Measurements from ENCODE around the gene DLGAP1. TPM values are rescaled to one million over a fixed set of nuclear protein-coding genes. Genes with fewer than 3 reads are reported as not detected.

Gene DLGAP1
- total and polyA plus RNA-seq, 2 of the 4 experiments (the other 2 are of a cell fraction) = under 0.01 to 0.09 TPM

DNA sequence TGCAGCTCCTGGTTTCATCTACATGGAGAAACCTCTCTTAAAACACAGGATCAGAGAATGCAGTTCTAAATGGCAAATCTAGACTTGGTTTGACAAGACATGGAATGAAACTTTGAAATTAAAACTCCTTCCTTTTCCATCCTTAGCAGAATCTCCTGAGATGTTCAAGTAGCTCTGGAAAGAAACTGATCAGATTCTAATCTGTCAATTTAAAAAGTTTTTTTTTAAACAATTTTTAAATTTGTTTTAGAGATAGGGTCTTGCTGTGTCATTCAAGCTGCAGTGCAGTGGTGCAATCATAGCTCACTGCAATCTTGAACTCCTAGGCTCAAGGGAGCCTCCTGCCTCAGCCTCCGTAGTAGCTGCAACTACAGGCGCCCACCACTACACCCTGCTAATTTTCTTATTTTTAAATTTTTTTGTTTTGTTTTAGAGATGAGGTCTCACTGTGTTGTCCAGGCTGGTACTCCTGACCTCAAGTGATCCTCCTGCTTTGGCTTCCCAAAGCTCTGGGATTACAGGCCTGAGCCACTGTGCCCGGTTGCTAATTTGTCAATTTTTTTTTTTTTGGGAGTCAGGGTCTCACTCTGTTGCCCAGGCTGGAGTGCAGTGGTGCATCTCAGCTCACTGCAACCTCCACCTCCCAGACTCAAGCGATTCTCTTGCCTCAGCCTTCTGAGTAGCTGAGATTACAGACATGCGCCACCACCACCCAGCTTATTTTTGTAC lies 788.4 kb downstream of the DLGAP1 start (continued):
- TF ChIP-seq RAD21 (IDR thresholded peaks at IDR 0.05; ENCODE audit: low read length) (no peak), FOS (IDR thresholded peaks at IDR 0.05; ENCODE audit: low read depth, low read length) (no peak), POLR2A (IDR thresholded peaks at IDR 0.05; ENCODE audit: low read depth, low read length) (no peak)

GRCh38 chr18:3665780-3666525 lies 789.2 kb downstream of the DLGAP1 start:
- H3K9ac ChIP-seq (ENCODE audit: low read depth, low read length) = peak overlapping the region; percentile 48
- dilution Hi-C loops (cut with HindIII; ENCODE audit: low sequenced_read_pairs, unreplicated experiment) = no loop called here
- intact Hi-C loops (cut with micrococcal nuclease) = loop anchor here (1.0 to 5.0 kb wide), 6 partner anchors 62 to 734 kb away; partner anchors contain the start of gene TGIF1

More at GRCh38 chr18:3665780-3666525, 789.2 kb downstream of the DLGAP1 start:
- Histone ChIP-seq H4K91ac (ENCODE audit: insufficient read depth, low read depth, low read length) (peak overlapping the region; percentile 82), H3K4me1 (ENCODE audit: control insufficient read depth, insufficient read depth, low read length) (peaks cover 7% of the 10 kb centered on the region), H3K23ac (ENCODE audit: low read depth, low read length) (peak overlapping the region; percentile 65), H2AK5ac (ENCODE audit: low read depth, low read length) (peak overlapping the region; percentile 32), H2BK15ac (ENCODE audit: low read depth, low read length) (peak overlapping the region; percentile 89), H4K5ac (ENCODE audit: low read depth, low read length) (peak overlapping the region; percentile 89), H3K79me1 (ENCODE audit: low read depth in 1 of 2, low read length in 2 of 2) (no peaks in the 10 kb centered on the region), H3K9me3 (ENCODE audit: control insufficient read depth, insufficient read depth, low read length) (peaks cover 3% of the 10 kb centered on the region), H3K14ac (replicated peaks; ENCODE audit: low read depth, low read length) (peak overlapping the region; percentile 74), H3K4ac (ENCODE audit: low read depth, low read length) (peak overlapping the region; percentile 84), H4K8ac (ENCODE audit: low read depth in 2 of 2, low read length in 2 of 2) (peak overlapping the region; percentile 29 to 76), H2BK5ac (ENCODE audit: low read depth, low read length, poor library complexity, severe bottlenecking) (peak overlapping the region; percentile 82), H4K20me1 (ENCODE audit: insufficient read depth, low read length) (no peaks in the 10 kb centered on the region), H3K9me1 (ENCODE audit: insufficient read depth, low read length) (no peaks in the 10 kb centered on the region), H3K18ac (ENCODE audit: low read depth, low read length) (peak overlapping the region; percentile 86), H2AFZ (replicated peaks; ENCODE audit: low read length, poor library complexity) (peak overlapping the region; percentile 79), H3K56ac (ENCODE audit: extremely low read depth, insufficient read depth, low read length) (peak overlapping the region; percentile 81), H3K4me2 (ENCODE audit: low read depth, low read length) (peak overlapping the region; percentile 7), H3K36me3 (ENCODE audit: control insufficient read depth, insufficient read depth, low read length) (no peaks in the 10 kb centered on the region), H3K4me3 (ENCODE audit: insufficient read depth, low read depth, low read length) (no peak overlapping the region), H3K27ac (ENCODE audit: insufficient read depth, low read length) (peak overlapping the region; percentile 72), H2BK20ac (ENCODE audit: low read depth, low read length) (peak overlapping the region; percentile 73), H2BK120ac (ENCODE audit: low read depth, low read length) (peak overlapping the region; percentile 90), H3K27me3 (ENCODE audit: control insufficient read depth, insufficient read depth, low read length) (no peaks in the 10 kb centered on the region), H2AK9ac (replicated peaks; ENCODE audit: low read depth, low read length, poor library complexity) (no peak overlapping the region)
- TF ChIP-seq BHLHE40 (IDR thresholded peaks at IDR 0.05; ENCODE audit: low read depth, low read length) (peak; percentile 37; the same call in 1 of the 2 replicates), SMC3 (IDR thresholded peaks at IDR 0.05; ENCODE audit: low read depth, low read length) (peak; percentile 99), FOS (IDR thresholded peaks at IDR 0.05; ENCODE audit: low read depth, low read length) (0 out of 2 replicates have a peak, but pooled peaks have one; percentile 5), CHD1 (IDR thresholded peaks at IDR 0.05; ENCODE audit: low read depth, low read length) (no peak), CTCF (conservative IDR thresholded peaks at IDR 0.05; ENCODE audit: low read depth, low read length) (peak; percentile 94), RAD21 (IDR thresholded peaks at IDR 0.05; ENCODE audit: low read length) (peak; percentile 99), CEBPB (IDR thresholded peaks at IDR 0.05; ENCODE audit: low read depth, low read length) (no peak), MAFK (IDR thresholded peaks at IDR 0.05; ENCODE audit: low read depth, low read length) (peak; percentile 78)
- in situ Hi-C loops (cut with MboI; ENCODE audit: low sequenced_read_pairs) = loop anchor here (5.0 to 10.0 kb wide), 3 partner anchors 71 to 384 kb away; partner anchors contain the start of gene TGIF1
- peak; percentile 91 for DNase-seq
- ChIA-PET CTCF (interaction anchor here (0.7 to 3.4 kb wide), 30 partner anchors 10 to 414 kb away, joined by 3 to 28 read pairs (median 4); no protein-coding TSS in a partner anchor), POLR2A (ENCODE audit: unreplicated experiment) (interaction anchor here (0.5 to 1.8 kb wide), 6 partner anchors 51 to 958 kb away, joined by 3 to 9 read pairs (median 4); no protein-coding TSS in a partner anchor)
- WGBS, 2 experiments (ENCODE audit: extremely low coverage in 2 of 2, insufficient read length in 1 of 2) = 0% methylated on average over 3 of the region's 20 CpGs; no CpG with 5 or more reads in 1 of the 2 experiments
- no TSS peak for BruUV-seq (replicated peaks)
- peak; percentile 96 for ATAC-seq (ENCODE audit: low read depth)
